NCI-H510A (cell line): ENCODE data around the gene GABPB2.

ENCODE experiments used
- DNase-seq: peaks from one replicate; lab custom pipeline; 2025; lab: John Stamatoyannopoulos, UW

Gene GABPB2

DNA sequence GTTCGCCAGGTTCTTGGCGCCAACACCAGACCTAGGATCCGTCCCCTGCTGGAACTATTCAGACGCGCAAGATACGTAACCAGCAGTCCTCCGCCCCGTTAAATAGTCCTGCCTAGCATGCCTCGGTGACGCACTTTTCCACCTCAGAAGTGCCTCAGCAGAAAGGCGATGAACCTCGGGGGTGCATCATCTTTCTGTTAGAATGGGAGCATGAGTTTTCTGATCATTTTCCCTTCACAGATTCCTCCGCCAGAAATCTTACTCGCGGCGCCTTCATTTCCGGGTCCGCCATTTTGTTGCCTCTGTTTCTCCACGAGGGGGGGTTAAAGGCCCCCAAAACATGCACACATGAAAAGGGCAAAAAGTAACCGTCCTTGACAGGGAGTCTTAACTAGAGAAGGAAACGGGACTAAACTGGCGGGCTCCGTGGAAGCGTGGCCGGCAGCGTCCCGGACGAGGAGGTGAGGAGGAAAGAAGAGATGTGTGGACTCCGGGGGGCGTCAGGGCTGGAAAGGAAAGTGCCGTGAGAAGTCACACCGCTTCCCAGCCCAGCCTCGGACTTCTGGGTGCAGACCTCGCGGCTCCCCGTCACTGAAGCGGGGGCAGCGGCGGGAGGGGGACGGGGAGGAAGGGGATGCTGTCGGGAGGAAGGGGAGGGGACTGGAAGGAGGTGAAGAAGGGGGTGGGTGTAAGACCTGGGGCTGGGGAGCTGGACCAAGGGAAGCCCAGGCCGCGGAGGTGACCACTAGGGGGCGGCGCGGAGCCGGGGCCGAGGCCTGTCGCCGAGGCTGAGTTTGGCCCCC is at the start of gene GABPB2:
TSS of gene GABPB2 (plus strand) at position 288 of the 803 bp plus-strand sequence. CDS start 17,429 bp downstream, outside the sequence.
- DNase-seq = no peak

- peak; percentile 34 for DNase-seq
Observed at GRCh38 chr1:151024540-151025146, 45.9 kb upstream of the GABPB2 start.

DNA sequence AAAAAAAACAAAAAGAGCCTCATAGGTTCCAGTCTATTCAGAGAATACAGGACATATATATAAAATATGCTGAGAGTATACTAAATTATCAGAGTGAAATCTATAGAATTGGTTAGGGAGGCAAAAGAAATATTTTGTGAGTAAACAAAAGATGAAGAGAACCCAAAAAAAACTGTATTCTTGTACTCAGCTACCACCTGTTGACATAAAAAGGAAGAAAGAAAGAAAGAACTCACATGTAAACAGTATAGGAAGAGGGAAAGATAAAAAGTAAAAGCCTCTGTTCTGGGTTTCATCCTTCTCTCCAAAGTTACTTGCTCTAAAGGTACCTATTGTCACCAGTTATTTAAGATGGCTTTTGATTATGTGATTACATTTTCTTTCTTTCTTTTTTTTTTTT is 44.1 kb upstream of the GABPB2 start:
- no peak for DNase-seq

DNA sequence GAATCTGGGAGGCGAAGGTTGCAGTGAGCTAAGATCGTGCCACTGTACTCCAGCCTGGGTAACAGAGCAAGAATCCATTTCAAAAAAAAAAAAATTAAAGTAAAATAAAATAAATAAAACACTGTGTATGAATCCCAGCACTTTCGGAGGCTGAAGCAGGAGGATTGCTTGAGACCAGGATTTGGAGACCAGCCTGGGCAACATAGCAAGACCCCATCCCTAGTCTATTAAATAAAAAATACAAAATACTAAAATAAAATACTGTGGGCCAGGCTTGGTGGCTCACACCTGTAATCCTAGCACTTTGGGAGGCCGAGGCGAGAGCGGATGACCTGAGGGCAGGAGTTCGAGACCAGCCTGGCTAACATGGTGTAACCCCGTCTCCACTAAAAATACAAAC is 38.4 kb upstream of the GABPB2 start:
- DNase-seq = no peak

- no peak for DNase-seq
Observed at GRCh38 chr1:151035167-151035566, 35.4 kb upstream of the GABPB2 start.

DNA sequence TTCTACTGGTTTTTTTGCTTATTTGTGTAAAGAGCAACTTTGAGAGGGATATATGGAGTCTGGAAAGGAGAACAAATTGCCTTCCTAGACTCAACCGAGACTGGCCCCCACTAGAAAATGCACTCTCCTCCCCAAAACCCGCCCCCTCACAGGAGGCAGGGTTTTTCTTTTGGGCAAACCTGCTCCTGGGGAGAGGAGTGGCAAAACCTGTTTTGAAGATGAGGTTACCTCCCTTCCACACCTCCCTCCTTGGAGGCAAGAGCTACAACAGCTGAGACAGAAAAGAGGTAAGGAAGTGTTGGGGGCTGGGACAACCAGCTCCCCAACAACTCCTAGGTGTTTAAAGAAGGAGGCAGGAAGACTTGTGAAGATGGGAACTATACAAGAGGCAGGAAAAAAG is 34.2 kb upstream of the GABPB2 start, which contains the start of gene BNIPL:
TSS of gene BNIPL (plus strand) at position 231 of the 400 bp plus-strand sequence. CDS start at position 371, 140 bp downstream.
- no peak for DNase-seq

GRCh38 chr1:151037032-151037431 is 33.5 kb upstream of the GABPB2 start:
- no peak for DNase-seq

DNA sequence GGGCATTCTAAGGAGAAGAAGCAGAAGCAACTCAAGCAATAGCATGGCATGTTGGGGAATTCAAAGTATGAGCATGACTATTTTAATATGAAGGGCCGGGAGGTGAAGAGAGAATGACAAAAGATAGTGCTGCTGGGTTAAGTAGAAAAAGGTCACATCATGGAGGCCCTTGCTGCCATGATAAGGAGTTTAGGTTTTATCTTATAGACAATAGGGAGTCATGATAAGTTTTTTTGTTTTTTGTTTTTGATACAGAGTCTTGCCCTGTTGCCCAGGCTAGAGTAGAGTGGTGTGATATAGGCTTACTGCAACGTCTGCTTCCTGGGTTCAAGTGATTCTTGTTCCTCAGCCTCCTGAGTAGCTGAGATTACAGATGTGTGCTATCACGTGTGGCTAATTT is 31.0 kb upstream of the GABPB2 start:
- DNase-seq = no peak

DNA sequence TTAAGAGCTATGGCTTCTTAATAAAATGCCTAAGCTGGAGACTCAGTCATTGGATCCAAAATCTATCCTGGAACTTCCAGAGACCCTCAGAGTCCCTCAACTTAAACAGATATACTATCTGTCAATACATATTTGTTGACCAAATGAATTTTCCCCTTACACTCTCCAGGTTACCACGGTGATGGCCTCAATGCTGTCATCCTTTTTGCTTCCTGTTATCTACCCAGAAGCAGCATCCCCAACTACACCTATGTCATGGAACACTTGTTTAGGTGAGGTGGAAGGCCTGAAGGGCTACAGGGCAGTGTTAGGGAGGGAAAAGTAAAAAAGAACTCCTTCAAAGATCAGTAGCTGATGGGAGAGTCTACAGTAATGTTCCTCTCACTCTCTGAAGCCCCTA is 27.4 kb upstream of the GABPB2 start:
- no peak for DNase-seq

GRCh38 chr1:151047591-151047924 is 23.0 kb upstream of the GABPB2 start, which contains the start of gene C1orf56:
Gene C1orf56, plus strand, starts transcription at chr1:151047751. Its CDS starts 97 bp downstream, at chr1:151047848.
- DNase-seq = peak; percentile 66

DNA sequence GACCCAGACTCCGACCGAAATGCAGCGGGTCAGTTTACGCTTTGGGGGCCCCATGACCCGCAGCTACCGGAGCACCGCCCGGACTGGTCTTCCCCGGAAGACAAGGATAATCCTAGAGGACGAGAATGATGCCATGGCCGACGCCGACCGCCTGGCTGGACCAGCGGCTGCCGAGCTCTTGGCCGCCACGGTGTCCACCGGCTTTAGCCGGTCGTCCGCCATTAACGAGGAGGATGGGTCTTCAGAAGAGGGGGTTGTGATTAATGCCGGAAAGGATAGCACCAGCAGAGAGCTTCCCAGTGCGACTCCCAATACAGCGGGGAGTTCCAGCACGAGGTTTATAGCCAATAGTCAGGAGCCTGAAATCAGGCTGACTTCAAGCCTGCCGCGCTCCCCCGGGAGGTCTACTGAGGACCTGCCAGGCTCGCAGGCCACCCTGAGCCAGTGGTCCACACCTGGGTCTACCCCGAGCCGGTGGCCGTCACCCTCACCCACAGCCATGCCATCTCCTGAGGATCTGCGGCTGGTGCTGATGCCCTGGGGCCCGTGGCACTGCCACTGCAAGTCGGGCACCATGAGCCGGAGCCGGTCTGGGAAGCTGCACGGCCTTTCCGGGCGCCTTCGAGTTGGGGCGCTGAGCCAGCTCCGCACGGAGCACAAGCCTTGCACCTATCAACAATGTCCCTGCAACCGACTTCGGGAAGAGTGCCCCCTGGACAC is 22.5 kb upstream of the GABPB2 start:
- peak; percentile 58 for DNase-seq

DNA sequence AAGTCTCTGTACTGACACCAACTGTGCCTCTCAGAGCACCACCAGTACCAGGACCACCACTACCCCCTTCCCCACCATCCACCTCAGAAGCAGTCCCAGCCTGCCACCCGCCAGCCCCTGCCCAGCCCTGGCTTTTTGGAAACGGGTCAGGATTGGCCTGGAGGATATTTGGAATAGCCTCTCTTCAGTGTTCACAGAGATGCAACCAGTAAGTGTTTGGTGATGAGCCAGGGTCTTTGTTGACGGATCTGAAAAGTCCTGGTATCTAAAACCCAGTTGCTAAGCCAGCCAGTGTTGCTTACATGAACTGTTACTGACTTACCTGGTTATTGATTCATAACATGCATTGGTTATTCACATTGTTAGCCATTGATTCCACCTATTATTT is 21.9 kb upstream of the GABPB2 start:
- no peak for DNase-seq

GRCh38 chr1:151049458-151049857 is 21.1 kb upstream of the GABPB2 start:
- DNase-seq = no peak

GRCh38 chr1:151050051-151050688 is 20.4 kb upstream of the GABPB2 start:
- DNase-seq = no peak

GRCh38 chr1:151051356-151052009 is 19.1 kb upstream of the GABPB2 start:
- no peak for DNase-seq

DNA sequence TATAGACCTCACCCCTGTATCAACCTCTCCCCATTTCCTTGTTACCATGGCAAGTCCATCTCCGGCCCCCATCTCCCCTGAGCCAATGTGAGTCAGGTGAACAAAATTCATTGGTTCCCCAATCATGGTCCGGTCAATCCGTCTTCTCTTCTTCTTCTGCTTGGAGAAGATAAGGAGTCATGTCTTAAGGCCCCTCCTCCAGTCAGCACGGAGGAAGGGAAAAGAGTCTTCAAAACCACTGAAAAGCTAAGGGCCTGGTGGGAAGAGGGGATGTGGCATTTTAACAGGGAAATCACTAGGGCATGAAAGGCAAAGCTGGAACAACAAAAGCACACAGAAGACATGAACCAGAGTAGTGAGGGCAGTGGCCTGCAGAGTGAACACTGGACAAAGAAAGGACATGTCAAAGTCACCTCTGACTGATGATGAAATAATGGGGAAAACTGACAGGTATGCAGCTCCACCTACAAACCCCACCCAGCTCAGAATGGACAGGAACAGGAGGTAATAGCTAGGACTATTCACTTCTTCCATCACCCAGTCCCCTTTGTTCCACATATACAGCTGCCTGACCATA is 15.5 kb upstream of the GABPB2 start:
- no peak for DNase-seq

DNA sequence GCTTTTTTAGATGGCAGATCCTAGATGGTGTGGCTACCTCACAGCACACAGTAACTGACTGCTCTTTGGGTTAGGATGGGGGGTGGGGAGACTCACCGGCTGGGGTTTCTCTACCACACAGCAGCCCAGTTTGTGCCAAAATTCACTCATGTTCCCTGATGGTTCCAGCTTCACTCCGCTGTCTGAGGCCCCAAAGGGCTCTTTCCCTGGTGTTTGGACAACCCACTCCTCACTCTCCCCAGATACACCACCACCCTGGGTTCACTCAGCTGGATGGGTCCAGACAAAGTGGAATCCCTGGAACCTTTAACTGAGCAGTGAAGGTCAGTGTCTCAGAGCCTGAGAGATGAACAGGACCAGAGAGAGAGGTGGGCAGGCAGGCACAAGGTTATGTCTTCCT is 15.0 kb upstream of the GABPB2 start:
- no peak for DNase-seq

DNA sequence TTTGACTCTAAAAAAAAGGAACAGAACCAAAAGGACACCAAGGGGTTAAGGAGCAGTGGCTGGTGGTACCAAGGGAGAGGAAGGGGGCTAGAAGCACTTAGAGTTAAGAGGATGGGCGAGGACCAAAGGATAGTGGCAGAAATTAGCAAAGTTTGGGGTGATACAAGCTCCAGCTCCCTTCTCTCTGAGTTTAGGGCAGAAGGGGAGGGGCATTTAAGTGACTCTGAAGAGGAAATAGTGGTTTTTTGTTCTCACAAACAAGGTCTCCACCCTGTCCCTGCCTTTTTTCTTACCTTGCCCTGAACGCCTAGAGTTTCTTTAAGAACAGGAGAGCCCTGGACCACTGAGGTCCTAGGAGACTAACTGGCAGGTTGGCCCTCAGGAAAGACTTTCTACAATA is 14.4 kb upstream of the GABPB2 start:
- no peak for DNase-seq

- DNase-seq = peak; percentile 84
Observed at GRCh38 chr1:151058692-151059091, 11.9 kb upstream of the GABPB2 start.

- DNase-seq = peak; percentile 86
Observed at GRCh38 chr1:151059109-151060006, 11.2 kb upstream of the GABPB2 start, which contains the start of gene CDC42SE1. Gene CDC42SE1, minus strand, starts transcription at chr1:151059622. Its CDS starts 3,892 bp downstream, at chr1:151055730.
